Activated T-cell treated with anti-CD3 and anti-CD28 coated beads, Interleukin-2, amount 50 U/mL, for 4 hours (primary cell): Measurements from ENCODE around the gene NHP2. TPM values are rescaled to one million over a fixed set of nuclear protein-coding genes. Genes with fewer than 3 reads are reported as not detected.
"Not testable (repeated sequence)": the region's sequence is repeated elsewhere in the genome, so short reads cannot be mapped to it uniquely, and the experiment has no call there.

Experiments used
- ATAC-seq, 2 donors: fragments of 200-7000 bp; cut with Tn5 transposase; one replicate each; pipeline ENCODE4 v1.10.0; 2021
- DNase-seq: peaks from one replicate; pipeline ENCODE4 v3.0.0-alpha.2; 2020
- H3K27me3 Mint-ChIP-seq: one replicate; pipeline ENCODE4 v1.8.0; 2021; ENCODE audit warnings: low read depth, mixed read lengths
- H3K36me3 Mint-ChIP-seq: one replicate; pipeline ENCODE4 v1.8.0; 2022; ENCODE audit warnings: mixed read lengths; ENCODE audit not compliant: insufficient read depth
- H3K4me1 Mint-ChIP-seq: one replicate; pipeline ENCODE4 v1.8.0; 2021; ENCODE audit warnings: low read depth, mixed read lengths
- H3K4me3 Mint-ChIP-seq: one replicate; pipeline ENCODE4 v1.8.0; 2021; ENCODE audit warnings: mild to moderate bottlenecking, moderate library complexity, mixed read lengths
- H3K9me3 Mint-ChIP-seq: one replicate; pipeline ENCODE4 v1.8.0; 2021; ENCODE audit warnings: mixed read lengths
- total RNA-seq, 3 donors: library from RNA; stranded (reverse); gene quantifications; one replicate each; pipeline ENCODE4 v1.2.1, GENCODE V29; 2021

The NHP2 gene
- 100 to 1,000 TPM; 373 to 417 (median 409) TPM for total RNA-seq

DNA sequence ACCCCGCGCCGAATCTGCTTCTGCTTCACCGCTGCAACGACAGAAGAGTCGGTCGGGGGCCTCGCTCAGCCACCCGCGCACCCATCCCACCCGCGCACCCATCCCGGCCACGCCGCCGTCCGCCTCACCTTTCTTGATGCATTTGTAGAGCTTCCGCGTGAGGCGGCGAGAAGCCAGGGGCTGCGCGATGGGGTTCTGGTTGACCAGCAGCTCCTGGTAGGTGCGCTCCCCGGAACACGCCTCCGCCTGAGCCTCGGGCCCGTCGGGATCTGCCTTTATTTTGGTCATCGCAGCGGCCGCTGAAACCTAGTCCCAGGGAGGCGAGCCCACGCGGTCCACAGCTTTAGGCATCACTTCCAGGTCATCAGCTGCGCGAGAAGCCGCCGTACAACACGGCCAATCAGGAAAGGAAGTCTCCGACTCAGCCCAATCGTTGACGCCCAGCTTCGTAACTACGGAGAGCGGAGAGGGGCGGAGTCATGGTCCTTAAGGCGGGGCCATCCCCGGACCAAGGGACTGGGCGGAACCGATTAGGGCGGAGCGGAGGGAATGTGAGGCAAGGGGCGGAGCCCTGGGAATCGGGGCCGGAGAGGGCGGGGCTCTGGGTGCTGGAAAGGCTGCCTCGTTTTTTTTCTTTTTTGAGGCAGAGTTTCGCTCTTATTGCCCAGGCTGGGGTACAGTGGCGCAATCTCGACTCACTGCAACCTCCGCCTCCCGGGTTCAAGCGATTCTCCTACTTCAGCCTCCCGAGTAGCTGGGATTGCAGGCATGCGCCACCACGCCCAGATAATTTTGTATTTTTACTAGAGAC, at the start of gene NHP2:
Gene NHP2 (minus strand): TSS at position 356 of the 811 bp plus-strand sequence. CDS start 68 bp downstream, at position 288.
- peak; percentile 98 for DNase-seq
- H3K9me3 Mint-ChIP-seq: no peaks in the 10 kb centered on the region
- H3K4me1 Mint-ChIP-seq: peaks cover 40% of the 10 kb centered on the region
- peaks cover 21% of the 10 kb centered on the region for H3K36me3 Mint-ChIP-seq
- no peaks in the 10 kb centered on the region for H3K27me3 Mint-ChIP-seq
- peak within 1 kb of the TSS; percentile 97 for H3K4me3 Mint-ChIP-seq
- peak; percentile 99 for ATAC-seq

DNA sequence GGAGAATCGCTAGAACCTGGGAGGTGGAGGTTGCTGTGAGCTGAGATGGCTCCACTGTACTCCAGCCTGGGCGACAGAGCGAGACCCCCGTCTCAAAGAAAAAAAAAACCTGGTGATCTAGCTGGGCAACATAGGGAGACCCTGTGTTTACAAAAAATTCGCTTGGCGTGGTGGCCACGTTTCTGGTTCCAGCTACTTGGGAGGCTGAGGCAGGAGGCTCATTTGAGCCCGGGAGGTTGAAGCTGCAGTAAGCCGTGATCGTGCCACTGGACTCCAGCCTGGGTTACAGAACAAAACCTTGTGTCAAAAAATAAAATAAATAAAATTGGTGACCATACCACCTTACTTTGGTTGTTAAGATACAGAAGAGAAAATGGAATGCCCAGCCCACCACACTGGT, 48.9 kb upstream of the NHP2 start:
- Mint-ChIP-seq H3K9me3 (no peaks in the 10 kb centered on the region), H3K36me3 (peaks cover 22% of the 10 kb centered on the region), H3K27me3 (peaks cover 2% of the 10 kb centered on the region), H3K4me1 (peaks cover 17% of the 10 kb centered on the region), H3K4me3 (peak overlapping the region; percentile 67)
- DNase-seq (no peak), ATAC-seq (no peak)

DNA sequence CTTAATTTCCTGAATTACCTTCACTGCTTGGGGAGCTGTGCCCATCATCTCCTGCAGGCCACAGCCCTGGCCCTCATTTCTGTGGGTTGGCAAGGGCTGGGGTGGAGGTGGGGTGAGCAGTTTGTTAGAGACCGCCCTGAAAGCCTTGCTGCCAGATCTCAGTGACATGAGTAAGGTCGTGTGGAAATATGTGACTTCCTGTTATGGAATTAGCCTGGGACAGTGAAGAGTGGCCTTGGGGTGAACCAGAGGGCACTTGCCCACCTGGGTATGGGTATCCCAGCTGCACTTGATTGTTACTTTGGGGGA, 48.2 kb upstream of the NHP2 start:
- H3K27me3 Mint-ChIP-seq: peaks cover 2% of the 10 kb centered on the region
- ATAC-seq: no peak
- peaks cover 18% of the 10 kb centered on the region for H3K36me3 Mint-ChIP-seq
- DNase-seq: no peak
- peak overlapping the region; percentile 5 for H3K4me3 Mint-ChIP-seq
- H3K9me3 Mint-ChIP-seq: no peaks in the 10 kb centered on the region
- peaks cover 11% of the 10 kb centered on the region for H3K4me1 Mint-ChIP-seq

DNA sequence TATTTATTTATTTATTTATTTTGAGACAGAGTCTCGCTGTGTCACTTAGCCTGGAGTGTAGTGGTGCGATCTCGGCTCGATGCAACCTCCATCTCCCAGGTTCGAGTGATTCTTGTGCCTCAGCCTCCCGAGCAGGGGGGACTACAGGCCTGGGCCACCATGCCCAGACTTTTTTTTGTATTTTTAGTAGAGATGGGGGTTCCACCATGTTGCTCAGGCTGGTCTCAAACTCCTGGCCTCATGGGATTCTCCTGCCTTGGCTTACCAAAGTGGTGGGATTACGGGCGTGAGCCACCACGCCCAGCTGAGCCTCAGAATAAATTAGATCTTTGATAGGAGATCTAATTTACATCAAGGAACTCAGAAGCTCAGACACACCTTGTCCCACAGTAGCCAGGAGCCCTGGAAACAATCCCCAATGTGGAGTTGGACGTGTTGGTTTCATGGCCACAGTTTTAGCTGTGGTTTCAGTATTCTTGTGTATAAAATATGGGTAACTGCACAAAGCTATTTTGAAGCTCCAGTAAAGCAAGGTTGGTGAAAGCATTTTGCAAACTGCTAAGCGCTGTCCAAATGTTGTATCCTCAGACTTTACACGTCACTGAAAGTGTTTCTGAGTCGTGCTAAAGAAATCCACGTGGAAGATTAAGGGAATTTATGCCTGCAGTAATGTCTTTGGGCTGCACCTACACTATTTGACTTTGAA, 47.7 kb upstream of the NHP2 start:
- Mint-ChIP-seq H3K9me3 (no peaks in the 10 kb centered on the region), H3K27me3 (peaks cover 2% of the 10 kb centered on the region), H3K4me3 (no peak overlapping the region), H3K4me1 (peaks cover 6% of the 10 kb centered on the region), H3K36me3 (peaks cover 13% of the 10 kb centered on the region)
- DNase-seq (no peak), ATAC-seq (no peak)

DNA sequence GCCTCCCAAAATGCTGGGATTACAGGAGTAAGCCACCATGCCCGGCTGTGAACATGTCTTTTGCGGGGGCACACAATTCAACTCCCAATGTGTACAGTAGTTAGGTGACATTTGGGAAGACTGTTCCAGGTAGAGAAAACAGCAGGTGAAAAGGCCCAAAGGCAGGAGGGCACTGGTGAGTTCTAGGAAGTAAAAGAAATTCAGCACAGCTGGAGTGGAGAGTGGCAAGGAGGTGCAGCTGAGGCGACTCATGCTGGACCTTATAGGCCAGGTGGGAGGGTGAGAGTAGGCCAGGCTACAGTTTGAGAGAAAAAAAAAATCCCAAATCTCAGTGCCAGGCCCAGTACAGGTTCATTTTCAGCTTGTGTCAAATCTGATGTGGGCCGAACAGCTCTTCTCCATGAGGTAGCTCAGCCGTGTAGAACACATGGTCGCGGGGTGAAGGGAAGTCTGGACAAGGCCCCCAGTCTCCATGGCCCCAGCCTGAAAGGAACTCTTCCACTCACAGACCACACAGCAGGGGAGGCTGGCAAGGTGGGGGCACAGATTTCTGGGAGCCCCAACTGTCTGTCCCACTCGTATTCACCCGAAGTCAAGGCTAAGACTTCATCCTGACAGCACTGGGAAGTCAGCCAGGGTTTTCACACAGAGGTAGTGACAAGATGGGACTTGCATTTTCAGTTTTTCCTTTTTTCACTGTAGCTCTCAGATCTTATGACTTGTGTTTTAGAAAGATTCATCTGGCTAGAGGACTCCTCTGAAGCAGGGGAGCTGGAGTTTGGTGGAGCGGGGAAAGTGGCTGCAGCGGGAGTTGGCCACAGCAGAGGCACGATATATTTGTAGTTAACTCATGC, 46.1 kb upstream of the NHP2 start:
- peaks cover 2% of the 10 kb centered on the region for H3K4me1 Mint-ChIP-seq
- peaks cover 2% of the 10 kb centered on the region for H3K27me3 Mint-ChIP-seq
- no peaks in the 10 kb centered on the region for H3K9me3 Mint-ChIP-seq
- no peak overlapping the region for H3K4me3 Mint-ChIP-seq
- ATAC-seq (no peak), DNase-seq (no peak)
- peaks cover 2% of the 10 kb centered on the region for H3K36me3 Mint-ChIP-seq

DNA sequence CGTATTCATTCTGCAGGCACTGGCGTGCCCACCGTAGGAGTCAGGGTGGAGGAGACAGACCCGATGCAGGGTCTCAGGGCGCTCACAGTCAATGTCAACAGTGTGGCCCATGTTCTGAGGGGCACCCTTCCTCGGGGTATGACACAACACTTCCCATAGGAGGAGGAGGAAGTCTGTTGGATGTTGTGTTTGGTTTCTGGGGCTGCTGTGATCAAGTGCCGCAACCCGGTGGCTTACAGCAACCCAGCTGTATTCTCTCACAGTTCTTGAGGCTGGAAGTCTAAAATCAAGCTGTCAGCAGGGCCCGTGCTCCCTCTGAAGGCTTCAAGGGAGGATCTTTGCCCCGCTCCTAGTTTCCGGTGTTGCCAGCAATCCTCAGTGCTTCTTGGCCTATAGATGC, 45.0 kb upstream of the NHP2 start:
- ATAC-seq (no peak), DNase-seq (no peak)

DNA sequence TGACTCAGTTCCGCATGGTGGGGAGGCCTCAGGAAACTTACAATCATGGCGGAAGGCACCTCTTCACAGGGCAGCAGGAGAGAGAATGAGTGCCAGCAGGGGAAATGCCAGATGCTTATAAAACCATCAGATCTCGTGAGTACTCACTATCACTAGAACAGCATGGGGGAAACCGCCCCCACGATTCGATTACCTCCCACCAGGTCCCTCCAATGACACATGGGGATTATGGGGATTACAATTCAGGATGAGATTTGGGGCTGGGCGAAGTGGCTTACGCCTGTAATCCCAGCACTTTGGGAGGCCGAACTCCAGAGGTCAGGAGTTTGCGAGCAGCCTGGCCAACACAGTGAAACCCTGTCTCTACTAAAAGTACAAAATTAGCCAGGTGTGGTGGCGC, 44.5 kb upstream of the NHP2 start:
- not testable (repeated sequence) for ATAC-seq, H3K36me3 Mint-ChIP-seq, H3K27me3 Mint-ChIP-seq, H3K4me3 Mint-ChIP-seq, DNase-seq, H3K9me3 Mint-ChIP-seq
- peaks cover 12% of the 10 kb centered on the region for H3K4me1 Mint-ChIP-seq

More for the DNA sequence above, 45.0 kb upstream of the NHP2 start:
- H3K4me3 Mint-ChIP-seq: no peak overlapping the region
- H3K9me3 Mint-ChIP-seq: no peaks in the 10 kb centered on the region
- H3K4me1 Mint-ChIP-seq: peaks cover 9% of the 10 kb centered on the region
- no peaks in the 10 kb centered on the region for H3K27me3 Mint-ChIP-seq
- no peaks in the 10 kb centered on the region for H3K36me3 Mint-ChIP-seq

DNA sequence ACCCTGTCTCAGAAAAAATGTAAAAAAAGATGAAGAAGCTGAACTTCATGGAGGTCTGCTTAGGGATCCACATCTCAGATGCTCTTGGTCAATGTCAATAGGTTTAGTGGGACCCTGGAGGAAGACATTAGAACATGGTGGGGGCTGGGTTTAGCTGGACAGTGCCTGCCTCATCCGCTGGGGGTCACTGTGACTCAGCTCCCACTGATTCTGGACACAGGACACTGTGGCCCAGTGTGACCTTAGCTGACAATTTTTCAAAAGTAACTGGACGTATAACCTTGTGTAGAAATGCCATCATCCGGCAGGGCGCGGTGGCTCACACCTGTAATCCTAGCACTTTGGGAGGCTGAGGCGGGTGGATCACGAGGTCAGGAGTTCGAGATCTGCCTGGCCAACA, 43.3 kb upstream of the NHP2 start:
- Mint-ChIP-seq H3K4me1 (peaks cover 15% of the 10 kb centered on the region), H3K27me3 (peaks cover 6% of the 10 kb centered on the region), H3K9me3 (no peaks in the 10 kb centered on the region), H3K36me3 (no peaks in the 10 kb centered on the region), H3K4me3 (no peak overlapping the region)
- no peak for ATAC-seq
- DNase-seq: no peak

DNA sequence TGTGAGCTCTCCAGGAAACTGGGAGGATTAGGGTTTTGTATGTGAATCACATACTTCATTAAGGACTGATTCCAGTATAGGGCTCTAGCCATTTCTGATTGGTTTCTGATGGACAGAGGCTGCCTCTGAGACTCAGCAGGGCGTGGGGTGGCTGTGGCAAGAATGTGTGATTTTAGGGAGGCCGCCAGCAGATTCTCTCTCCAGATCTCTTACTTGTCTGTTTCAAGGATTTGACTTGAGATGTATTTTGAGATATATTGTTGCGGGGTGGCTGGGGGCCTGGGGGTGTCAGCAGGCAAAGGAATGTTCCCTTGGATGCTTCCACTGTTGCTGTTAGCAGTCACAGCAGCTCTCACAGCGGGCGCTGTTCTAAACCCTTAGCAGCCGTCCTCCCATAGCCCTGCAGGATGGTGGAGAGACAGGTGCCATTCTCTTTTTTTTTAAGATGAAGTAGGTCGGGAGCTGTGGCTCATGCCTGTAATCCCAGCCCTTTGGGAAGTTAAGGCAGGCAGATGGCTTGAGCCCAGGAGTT, 42.7 kb upstream of the NHP2 start:
- Mint-ChIP-seq H3K4me1 (peaks cover 15% of the 10 kb centered on the region), H3K4me3 (no peak overlapping the region), H3K36me3 (no peaks in the 10 kb centered on the region), H3K27me3 (peaks cover 8% of the 10 kb centered on the region), H3K9me3 (no peaks in the 10 kb centered on the region)
- no peak for DNase-seq
- no peak for ATAC-seq

DNA sequence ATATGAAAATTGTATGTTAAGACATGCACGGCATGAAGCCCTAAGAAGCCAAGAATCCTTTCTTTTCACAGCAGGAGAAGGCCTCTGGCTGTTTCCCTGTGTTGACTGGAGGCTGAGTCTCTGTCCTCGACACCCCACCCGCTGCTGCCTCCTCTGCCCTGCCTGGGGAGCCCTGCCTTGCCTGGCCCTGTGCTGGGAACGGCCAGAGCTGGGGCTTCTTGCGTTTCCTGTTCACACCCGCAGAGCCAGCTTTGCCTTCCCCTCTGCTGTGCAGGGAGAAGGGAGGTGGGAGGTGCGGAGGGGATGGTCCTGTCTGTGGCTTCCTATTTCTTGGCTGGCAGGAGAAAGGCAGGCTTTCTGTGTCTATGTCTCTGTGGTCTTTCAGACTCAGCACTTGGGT, 40.3 kb upstream of the NHP2 start:
- ATAC-seq: peak; percentile 27 to 43

DNA sequence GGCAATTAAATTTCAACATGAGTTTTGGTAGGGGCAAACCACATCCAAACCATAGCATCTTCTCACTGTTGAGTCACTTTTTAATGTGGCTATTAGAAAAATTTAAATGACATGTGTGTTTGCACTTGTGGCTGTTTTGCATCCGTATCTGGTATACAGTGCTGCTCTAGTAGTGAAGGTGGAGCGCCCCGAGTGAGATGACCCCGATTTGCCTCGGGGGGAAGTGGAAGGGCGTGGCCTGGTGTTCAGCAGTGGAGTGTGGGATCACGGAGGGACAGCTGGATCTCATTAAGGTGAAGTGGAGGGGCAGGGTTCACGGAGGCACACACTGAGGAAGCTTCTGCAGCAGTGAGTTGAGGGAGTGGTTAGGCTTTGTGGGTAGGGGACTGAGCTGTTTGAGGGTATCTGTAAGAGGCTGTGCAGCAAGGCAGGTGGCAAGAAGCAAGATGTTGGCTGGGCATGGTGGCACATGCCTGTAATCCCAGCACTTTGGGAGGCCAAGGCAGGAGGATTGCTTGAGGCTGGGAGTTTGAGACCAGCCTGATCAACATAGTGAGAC, 39.6 kb upstream of the NHP2 start:
- DNase-seq (no peak), ATAC-seq (peak in 1 of 2 donors; percentile 18)
- no peak overlapping the region for H3K4me3 Mint-ChIP-seq
- no peaks in the 10 kb centered on the region for H3K9me3 Mint-ChIP-seq
- peaks cover 15% of the 10 kb centered on the region for H3K4me1 Mint-ChIP-seq
- H3K36me3 Mint-ChIP-seq: no peaks in the 10 kb centered on the region
- H3K27me3 Mint-ChIP-seq: peaks cover 12% of the 10 kb centered on the region

More for the DNA sequence above, 40.3 kb upstream of the NHP2 start:
- H3K4me1 Mint-ChIP-seq: peaks cover 15% of the 10 kb centered on the region
- no peak overlapping the region for H3K4me3 Mint-ChIP-seq
- peaks cover 8% of the 10 kb centered on the region for H3K27me3 Mint-ChIP-seq
- no peaks in the 10 kb centered on the region for H3K9me3 Mint-ChIP-seq
- no peaks in the 10 kb centered on the region for H3K36me3 Mint-ChIP-seq
- no peak for DNase-seq

DNA sequence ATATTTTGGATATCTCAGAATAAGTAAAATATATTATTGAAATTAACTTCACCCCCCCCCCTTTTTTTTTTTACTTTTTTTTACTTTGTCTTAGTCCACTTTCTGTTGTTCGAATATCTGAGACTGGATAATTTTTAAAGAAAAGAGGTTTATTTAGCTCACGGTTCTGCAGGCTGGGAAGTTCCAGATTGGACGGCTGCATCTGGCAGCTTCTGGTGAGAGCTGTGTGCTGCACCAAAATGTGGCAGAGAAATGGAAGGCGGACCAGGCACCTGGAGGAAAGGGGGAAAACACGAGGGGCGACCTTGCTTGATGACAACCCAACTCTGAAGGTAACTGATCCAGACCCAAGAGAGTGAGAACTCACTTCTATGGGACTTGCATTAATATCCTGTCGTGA, 39.1 kb upstream of the NHP2 start:
- Mint-ChIP-seq H3K9me3 (no peaks in the 10 kb centered on the region), H3K4me1 (peaks cover 15% of the 10 kb centered on the region), H3K27me3 (peaks cover 13% of the 10 kb centered on the region), H3K4me3 (no peak overlapping the region), H3K36me3 (no peaks in the 10 kb centered on the region)
- DNase-seq: no peak
- no peak for ATAC-seq

DNA sequence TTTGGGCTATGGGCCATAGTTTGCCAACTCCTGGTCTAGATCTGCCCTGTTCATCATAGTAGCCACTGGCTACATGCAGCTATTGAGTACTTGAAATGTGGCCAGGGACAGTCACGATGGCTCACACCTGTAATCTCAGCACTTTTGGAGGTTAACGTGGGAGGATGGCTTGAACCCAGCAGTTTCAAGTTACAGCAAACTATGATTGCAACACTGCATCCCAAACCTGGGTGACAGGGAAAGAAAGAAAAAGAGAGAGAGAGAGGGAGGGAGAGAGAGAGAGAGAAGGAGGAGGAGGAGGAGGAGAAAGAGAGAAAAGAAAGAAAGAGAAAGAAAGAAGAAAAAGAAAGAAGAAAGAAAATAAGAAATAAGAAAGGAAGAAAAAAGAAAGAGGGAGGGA, 38.6 kb upstream of the NHP2 start:
- Mint-ChIP-seq H3K9me3 (no peaks in the 10 kb centered on the region), H3K4me3 (no peak overlapping the region), H3K4me1 (peaks cover 15% of the 10 kb centered on the region), H3K27me3 (peaks cover 13% of the 10 kb centered on the region), H3K36me3 (no peaks in the 10 kb centered on the region)
- no peak for DNase-seq
- ATAC-seq: no peak

DNA sequence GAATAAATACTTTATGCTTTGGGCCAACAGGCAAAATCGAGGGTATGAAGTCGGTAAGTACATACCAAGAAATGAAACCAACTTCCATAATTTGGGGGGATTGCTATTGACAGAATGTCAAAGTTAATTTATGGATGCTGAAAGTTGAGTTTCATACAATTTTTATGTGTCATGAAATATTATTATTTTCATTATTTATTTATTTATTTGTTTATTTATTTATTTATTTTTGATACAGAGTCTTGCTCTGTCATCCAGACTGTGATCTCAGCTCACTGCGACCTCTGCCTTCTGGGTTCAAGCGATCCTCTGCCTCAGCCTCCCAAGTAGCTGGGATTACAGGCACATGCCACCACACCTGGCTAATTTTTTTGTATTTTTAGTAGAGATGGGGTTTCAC, 38.0 kb upstream of the NHP2 start:
- H3K4me1 Mint-ChIP-seq: peaks cover 15% of the 10 kb centered on the region
- no peaks in the 10 kb centered on the region for H3K36me3 Mint-ChIP-seq
- no peak overlapping the region for H3K4me3 Mint-ChIP-seq
- ATAC-seq: no peak
- H3K27me3 Mint-ChIP-seq: peaks cover 13% of the 10 kb centered on the region
- no peaks in the 10 kb centered on the region for H3K9me3 Mint-ChIP-seq
- no peak for DNase-seq
